AG08396 (cell line): ENCODE measurements around the gene CCDC33.
"Not testable (repeated sequence)": the region's sequence is repeated elsewhere in the genome, so short reads cannot be mapped to it uniquely, and the experiment has no call there.

ENCODE experiments used
- DNase-seq: peaks from one replicate; pipeline ENCODE4 v3.0.0; 2012; ENCODE audit warnings: low spot score, mixed read lengths

The CCDC33 gene

DNA sequence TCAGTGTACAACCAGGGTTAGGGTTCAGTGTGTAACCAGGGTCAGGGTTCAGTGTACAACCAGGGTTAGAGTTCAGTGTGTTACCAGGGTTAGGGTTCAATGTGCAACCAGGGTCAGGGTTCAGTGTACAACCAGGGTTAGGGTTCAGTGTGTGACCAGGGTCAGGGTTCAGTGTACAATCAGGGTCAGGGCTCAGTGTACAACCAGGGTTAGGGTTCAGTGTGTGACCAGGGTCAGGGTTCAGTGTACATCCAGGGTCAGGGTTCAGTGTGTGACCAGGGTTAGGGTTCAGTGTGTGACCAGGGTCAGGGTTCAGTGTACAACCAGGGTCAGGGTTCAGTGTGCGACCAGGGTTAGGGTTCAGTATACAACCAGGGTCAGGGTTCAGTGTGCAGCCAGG, 98.0 kb downstream of the CCDC33 start:
- no peak for DNase-seq

DNA sequence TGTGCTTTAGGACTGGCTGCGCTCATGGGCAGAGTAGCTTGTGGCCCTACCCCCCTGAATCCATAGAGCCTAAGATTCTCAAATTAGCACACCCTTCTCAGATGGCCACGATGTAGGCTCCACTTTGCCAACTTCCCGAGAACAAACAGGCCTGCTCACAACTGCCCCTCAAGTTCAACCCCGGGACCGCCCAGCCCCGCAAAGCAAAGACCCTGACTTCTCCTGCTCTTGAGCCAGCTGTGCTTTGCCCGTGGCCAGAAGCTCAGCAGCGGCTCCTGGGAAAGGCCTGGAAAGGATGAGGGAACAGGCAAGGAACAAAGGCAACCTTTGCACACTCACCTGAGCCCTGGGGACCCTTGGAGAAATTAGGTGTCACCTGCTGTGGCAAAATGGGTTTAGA, 99.3 kb downstream of the CCDC33 start:
- no peak for DNase-seq

DNA sequence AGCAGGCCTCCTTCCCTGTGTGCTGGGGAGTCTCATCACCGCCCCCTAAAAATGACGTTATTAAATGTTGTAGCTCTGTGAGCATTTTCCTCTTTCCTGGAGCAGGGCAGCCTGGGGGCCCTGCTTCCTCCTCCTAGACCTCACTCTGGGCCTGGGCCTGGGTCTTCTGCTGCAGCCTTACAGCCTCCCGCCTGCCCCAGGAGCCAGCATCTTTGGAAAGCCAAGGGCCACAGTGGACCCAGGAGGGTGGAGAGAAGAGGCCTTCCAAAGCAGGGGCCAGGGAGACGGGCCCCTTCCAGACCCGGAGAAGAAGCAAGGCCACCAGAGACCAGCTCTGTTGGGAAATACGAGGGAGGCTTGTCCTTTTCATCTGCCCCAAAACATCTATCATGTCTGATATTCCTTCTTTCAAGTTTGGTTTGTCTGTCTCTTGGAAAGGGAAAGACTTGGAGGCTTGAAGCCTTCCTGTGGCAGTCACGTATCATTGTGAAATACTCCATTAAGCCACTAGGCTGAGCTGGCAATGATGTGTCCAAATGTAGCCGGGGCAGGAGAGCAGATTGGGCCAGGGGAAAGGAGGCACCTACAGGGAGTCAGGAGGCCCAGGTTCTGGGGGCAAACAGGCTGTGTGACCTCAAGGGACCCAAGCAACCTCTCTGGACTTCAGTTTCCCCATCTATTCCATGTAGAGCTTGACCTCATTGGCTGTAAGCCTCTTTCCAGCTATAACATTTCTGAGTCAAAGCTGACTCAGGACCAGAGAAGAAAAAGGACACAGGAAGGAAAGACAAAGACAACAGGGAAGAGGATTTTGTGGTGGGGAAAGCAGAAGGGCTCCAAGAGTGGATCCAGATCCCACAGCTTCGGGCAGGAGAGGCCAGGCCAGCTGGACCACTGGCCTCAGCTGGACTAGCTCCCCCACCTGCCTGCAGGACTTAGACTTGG, 100.2 kb downstream of the CCDC33 start:
- DNase-seq: no peak

DNA sequence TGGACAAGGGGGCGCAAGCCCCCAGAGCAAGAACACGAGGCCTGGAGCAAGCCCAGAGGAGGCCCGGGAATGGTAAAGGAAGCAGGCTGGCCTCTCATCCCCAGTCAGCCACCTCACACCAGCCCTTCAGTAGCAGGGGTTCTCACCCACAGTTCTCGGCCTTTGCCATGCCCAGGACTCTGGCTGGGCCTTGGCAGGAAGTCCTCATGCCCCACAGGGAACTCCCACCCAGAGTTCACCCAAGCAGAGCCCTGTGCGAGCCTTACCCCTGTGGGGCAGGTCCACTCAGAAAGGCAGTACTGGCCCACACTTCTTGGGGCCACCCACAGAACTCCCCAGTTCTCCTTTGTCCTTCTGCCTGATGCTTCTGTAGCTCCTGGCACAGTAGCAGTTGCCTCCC, 101.0 kb downstream of the CCDC33 start:
- no peak for DNase-seq

DNA sequence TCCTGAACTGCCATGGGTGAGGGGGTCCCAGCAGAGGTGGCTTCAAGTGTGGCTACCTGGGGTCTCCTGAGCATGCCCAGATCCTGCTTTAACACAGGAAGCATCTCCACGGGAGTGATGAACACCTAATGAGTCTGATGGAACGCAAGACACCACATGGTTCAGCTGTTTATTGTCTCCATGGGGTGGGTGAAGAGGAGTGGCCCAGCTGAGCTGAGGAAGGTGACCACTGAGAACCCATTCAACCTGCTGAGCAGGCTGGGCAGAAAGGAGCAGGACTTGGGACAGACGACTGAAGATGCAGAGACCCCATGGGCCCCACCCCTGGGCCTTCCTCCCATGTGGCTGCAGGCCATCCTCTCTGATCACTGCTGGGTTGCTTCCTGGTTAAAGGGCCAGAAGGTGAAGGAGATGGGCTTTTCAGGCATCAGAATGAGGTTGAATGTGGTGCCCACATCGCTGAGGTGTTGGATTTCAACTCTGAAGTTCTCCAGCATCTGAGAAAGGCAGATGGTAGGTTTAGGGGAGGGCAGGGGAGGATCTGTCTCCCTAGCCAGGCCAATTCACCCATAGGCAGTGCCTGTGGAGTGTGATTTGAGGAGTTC, 101.6 kb downstream of the CCDC33 start:
- no peak for DNase-seq

DNA sequence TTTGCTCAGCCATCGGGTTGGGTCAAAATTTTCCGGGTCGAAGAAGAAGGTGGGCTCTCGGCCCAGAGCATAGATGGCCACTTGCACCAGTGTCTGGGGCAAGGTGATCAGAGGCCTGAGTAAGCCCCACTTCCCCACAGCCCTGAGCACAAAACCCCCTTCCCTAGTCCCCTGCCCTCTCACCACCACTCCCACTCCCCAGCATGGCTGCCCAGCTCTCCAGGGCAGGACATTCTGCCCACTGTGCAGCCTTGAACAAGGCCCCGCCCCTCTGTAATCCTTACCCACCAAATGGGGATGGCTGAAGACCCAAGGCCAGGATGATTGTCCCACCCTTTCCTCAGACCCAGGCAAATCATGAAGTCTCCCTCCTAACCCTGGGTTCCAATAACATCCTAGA, 102.5 kb downstream of the CCDC33 start:
- DNase-seq: no peak

DNA sequence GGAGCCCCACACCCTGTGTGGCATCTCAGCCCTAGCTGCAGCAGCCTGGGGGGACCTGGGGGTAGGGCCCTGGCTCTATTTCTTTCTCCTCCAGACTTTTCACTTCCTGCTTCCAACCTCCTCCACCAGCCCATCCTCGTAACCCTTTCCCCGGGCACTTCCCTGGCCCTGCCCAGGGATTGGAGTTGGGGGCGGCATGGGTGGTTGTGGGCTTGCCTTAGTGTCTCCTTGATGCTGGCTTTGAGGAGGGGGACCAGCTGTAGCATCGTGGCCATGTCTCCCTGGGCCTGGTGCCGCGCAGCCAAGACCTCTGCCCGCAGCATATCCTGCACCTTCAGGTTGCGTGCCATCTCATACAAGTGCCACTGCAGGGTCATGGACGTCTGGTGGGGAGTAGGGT, 103.2 kb downstream of the CCDC33 start:
- no peak for DNase-seq

DNA sequence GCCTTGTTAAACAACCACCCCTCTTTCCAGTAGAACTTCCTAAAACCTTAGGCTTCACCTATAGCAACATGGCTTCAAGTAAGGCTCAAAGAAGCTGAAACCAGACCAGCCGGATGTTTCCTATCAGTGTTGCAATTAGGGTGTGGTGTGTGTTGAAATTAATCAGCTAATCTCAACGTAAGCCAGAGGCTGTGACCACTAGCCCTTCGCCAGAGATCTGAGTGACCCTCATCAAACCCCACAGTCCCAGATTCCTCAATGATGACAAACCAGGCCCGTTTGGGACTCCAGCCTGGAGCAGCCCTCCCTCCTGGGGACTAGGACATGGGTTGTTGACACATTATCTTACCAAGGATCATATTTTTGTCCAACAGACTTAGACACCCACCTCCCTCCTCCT, 104.0 kb downstream of the CCDC33 start:
- no peak for DNase-seq

DNA sequence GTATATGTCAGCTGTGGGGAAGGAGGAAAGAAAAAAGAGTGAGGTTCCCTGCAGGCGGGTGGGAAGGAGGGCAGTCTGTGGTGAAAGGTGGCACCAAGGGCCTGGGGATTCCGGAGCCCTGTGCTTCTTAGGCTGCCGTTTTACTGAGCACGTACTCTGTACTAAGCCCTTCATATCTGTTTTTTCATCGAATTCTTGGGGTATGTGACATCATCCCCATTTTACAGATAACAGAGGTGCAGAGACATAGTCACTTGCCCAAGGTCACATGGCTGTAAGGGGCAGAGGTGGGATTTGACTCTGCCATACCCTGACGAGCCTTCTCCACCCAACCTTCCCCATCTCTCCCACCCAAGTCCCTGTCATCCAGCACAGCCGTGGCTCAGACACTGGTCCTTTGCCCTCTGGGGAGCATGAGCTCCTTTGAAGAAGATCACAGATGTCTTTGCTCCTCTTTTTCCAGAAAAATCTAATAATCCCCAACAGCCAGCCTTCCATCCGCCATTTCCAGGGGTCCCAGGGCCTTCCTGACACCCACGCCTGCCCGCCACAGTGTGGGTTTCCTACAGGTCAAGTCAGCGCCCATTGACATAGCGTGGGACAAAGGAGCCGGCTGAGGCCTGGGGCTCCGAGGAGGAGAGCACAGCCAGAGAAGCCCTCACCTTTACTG, 107.1 kb downstream of the CCDC33 start:
- DNase-seq: no peak

DNA sequence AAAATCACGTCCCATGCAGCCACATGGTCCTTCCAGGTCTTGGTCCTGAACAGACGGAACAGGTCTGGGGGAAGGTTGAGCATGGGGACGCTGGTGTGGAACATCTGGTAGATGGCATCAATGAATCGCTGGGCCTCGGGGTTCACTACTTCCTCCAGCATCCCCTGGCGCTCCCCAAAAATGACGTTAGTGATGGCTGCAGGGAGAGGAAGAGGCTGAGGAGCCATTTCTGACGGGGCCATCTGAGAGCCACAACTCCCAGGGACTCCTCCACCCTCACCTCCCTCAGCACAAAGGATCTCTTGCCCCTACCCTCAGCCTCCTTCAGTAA, 107.6 kb downstream of the CCDC33 start:
- no peak for DNase-seq

DNA sequence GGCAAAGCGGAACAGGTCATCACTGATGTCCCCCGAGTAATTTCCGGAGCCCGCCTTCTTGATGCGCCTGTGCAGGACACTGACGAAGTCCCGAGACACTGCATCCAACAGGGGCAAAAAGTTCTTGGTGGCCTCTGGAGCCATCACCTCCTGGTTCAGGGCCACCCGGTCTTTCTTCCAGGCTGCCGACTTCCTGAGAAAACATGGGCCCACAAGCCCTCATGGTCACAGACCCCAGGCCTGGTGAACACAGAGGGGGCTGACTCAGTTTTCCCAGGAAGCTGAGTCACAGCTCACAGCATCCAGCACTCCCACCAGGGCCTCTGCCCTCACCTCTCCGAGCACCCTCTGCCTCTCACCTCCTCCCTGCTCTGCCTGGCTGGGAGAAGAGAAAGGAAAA, 108.9 kb downstream of the CCDC33 start:
- no peak for DNase-seq

DNA sequence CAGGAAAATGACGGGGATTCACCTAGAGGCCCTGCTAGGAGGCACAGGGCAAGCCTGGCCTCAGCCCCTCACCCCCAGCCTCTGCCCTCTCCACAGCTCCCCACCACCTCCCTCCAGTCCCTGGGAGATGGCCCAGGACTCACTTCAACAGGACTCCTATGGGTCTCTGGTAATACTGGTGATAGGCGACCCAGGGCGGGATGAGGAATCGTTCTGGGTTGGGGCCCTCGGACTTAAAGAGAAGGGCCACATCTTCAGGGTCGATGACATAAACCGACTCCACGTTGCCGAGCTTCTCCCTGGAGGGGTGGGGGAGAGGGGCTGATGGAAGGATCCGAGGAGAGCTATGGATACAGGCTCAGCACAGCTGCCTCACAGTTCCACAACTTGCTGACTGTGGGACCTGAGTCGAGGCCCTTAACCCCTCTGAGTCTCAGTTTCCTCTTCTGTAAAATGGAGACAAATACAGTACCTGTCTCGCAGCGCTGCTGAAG, 111.7 kb downstream of the CCDC33 start:
- no peak for DNase-seq

DNA sequence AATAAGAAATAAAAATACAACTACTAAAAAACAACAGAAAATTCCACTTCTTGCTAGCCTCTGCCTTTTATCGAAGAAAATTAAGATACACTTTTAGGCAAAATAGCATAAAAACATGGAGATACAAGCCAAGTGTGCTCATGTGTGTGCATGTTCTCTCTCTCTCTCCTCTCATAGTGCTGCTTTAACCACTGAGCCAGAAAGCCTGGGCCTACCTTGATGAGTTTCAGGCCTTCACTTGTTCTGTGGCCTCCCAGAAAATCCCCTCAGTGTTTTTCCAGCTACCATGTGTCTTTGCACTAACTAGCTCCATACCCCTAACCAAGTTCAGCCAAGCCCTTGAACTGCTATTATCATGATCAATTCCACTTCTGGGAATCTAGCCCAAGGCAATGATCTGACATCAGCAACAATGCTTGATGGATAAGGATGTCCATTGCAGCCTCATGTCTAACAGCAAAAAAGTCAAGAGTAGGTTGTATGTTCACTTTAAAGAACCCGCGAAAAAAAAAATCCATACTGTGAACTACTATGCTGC, 113.2 kb downstream of the CCDC33 start:
- no peak for DNase-seq

DNA sequence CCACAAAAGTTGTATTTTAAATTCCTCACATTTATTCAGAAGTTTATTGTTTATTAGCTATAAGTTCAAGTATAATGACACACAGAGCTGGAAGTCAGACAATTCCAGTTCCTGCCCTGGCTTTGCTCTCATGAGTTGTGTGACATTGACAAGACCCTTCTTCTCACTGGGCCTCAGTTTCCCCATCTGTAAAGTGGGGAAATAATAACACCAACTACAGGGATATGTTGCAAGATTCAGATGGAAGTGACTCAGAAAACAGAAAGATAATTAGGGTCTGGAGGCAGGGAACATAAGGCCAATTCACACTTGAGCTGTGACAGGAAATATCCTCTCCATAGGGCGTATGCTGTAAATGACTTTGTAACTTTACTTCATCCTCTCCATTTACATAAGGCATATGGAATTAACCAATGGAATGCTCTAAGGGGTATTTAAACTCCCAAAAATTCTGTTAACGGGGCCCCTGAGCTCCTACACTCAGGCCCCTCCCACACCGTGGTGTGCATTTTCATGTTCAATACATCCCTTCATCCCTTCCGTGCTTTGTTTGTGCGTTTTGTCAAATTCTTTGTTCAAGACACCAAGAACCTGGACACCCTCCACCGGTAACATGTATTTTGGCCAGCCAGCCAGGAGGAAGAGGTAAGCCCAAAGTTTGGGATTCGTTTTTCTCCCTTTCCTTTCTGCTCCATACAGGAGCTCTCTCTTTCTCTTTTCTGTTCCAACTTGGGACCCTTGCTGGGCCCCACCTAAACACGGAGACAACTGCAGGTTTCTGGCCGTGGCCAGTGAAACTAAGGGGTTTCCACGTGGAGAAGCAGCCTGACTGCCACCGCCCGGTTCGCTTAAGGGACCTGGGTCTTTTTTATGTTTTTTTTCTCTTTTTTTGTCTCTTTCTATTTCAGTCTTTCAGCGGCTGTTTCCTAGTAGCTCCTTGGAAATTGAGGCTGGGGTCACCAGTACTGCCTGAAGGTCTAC, 114.5 kb downstream of the CCDC33 start:
- no peak for DNase-seq

DNA sequence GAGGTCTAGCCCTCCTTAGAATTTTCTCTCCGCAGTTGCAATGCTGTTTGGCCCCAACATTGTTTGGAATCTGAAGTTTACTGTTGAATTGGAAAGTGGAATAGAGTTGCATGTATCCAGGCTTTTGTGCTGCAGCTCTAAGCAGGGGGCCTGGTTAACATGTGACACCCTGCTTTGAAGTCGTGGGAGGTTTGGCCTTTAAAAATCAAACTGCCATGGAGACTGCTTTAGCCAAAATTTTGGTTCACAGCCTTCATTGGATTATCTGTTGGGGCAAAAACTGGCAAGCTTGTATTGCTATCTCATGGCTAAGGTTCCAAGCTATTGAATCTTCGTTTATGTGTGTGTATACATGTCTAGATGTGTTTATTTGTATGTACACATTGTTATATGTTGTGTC, 115.5 kb downstream of the CCDC33 start:
- no peak for DNase-seq

DNA sequence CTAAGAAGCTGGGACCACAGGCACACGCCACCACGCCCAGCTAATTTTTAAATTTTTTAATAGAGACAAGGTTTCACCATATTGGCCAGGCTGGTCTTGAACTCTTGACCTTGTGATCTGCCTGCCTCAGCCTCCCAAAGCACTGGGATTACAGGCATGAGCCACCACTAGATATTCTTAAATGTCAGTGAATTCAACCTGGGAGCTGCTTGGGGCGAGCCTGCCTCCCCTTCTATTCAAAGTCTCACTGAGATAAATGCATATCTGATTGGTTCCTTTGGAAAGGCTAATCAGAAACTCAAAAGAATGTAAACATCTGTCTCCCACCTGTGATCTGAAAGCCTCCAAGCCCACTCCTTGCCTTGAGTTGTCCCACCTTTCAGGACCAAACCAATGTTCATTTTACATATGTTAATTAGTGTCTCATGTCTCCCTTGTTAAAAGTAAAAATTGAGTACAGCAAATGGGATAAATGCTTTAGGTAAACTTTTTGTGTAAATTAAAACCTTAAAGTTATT, 116.3 kb downstream of the CCDC33 start:
- DNase-seq: no peak

DNA sequence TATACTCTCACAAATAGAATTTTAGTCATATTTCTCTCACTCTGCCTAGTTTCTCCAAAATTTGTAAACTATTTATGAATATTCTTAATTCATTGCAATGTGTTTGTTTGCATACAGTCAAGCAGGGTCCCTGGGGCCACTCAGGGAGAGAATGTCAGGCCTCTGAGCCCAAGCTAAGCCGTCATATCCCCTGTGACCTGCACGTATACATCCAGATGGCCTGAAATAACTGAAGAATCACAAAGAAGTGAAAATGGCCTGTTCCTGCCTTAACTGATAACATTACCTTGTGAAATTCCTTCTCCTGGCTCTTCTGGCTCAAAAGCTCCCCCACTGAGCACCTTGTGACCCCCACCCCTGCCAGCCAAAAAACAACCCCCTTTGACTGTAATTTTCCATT, 117.9 kb downstream of the CCDC33 start:
- not testable (repeated sequence) for DNase-seq

DNA sequence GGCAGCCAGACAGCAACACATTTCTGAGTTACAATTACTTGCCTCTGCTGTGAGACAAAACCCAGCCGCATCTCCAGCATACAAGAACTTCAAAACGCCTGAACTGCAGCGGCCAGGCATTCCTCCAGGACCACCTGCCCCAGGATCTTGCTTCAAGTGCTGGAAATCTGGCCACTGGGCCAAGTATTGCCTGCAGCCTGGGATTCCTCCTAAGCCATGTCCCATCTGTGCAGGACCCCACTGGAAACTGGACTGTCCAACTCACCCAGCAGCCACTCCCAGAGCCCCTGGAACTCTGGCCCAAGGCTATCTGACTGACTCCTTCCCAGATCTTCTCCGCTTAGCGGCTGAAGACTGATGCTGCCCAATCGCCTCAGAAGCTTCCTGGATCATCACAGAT, 119.9 kb downstream of the CCDC33 start:
- not testable (repeated sequence) for DNase-seq

DNA sequence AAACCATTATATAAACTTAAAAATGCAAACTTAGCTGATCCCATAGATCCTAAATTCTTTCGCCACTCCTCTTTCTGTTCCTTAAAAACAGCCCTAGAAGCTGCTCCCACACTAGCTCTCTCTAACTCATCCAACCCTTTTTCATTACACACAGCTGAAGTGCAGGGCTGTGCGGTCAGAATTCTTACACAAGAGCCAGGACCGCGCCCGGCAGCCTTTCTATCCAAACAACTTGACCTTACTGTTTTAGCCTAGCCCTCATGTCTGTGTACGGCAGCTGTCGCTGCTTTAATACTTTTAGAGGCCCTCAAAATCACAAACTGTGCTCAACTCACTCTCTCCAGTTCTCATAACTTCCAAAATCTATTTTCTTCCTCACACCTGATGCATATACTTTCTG, 121.4 kb downstream of the CCDC33 start:
- not testable (repeated sequence) for DNase-seq

DNA sequence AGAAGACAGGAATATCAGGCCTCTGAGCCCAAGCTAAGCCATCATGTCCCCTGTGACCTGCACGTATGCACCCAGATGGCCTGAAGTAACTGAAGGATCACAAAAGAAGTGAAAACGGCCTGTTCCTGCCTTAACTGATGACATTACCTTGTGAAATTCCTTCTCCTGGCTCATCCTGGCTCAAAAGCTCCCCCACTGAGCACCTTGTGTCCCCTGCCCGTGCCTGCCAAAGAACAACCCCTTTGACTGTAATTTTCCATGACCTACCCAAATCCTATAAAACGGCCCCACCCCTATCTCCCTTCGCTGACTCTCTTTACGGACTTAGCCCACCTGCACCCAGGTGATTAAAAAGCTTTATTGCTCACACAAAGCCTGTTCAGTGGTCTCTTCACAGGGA, 123.2 kb downstream of the CCDC33 start:
- DNase-seq: not testable (repeated sequence)

DNA sequence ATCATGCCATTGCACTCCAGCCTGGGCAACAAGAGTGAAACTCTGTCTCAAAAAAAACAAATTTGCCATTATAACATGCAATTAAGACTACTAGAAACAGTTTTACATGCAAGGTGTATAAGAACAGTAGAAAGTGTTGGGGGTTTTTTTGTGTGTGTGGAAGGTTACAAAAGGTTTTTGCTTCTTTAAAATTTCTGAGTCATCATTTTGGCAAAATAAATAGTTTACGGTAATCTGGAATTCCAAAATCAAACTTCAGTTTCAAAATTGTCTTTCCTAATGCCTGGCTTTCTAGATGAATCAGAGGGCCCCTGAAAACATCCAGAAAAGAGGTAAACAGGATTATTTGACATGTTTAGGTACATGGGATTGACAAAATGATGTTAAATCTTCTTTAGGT, 124.7 kb downstream of the CCDC33 start:
- not testable (repeated sequence) for DNase-seq
